Measurements from ENCODE around the gene BRI3.
A peak's percentile ranks its signal among the peaks of the same experiment; 100 is the strongest.

BRI3 gene

GRCh38 chr7:98293746-98294145 lies 12.3 kb downstream of the BRI3 start:
- FAIRE-seq (no peak), DNase-seq (ENCODE audit: insufficient read length, low spot score) (no peak)
- TF ChIP-seq POU2F2 (IDR thresholded peaks at IDR 0.05; ENCODE audit: low read depth, low read length) = no peak
- no peak for TF ChIP-seq POLR2A (IDR thresholded peaks at IDR 0.05; ENCODE audit: low read depth, low read length)
- no peak for TF ChIP-seq PAX5 (IDR thresholded peaks at IDR 0.05; ENCODE audit: insufficient read depth, low read length, severe bottlenecking)
- TF ChIP-seq SPI1 (IDR thresholded peaks at IDR 0.05; ENCODE audit: low read depth, low read length) = no peak
- no peak for TF ChIP-seq POLR2AphosphoS5 (IDR thresholded peaks at IDR 0.05; ENCODE audit: low read depth, low read length)
- no peak for TF ChIP-seq TAF1 (IDR thresholded peaks at IDR 0.05; ENCODE audit: low read depth, low read length)

GRCh38 chr7:98294326-98294725 lies 12.8 kb downstream of the BRI3 start:
- TF ChIP-seq POLR2A (IDR thresholded peaks at IDR 0.05; ENCODE audit: low read depth, low read length) = no peak
- no peak for TF ChIP-seq TAF1 (IDR thresholded peaks at IDR 0.05; ENCODE audit: low read depth, low read length)
- DNase-seq (ENCODE audit: insufficient read length, low spot score) (no peak), FAIRE-seq (no peak)

GRCh38 chr7:98294798-98295382 lies 13.4 kb downstream of the BRI3 start:
- peak; percentile 69 for FAIRE-seq

GRCh38 chr7:98295467-98296192 lies 14.1 kb downstream of the BRI3 start:
- FAIRE-seq (no peak), DNase-seq (ENCODE audit: insufficient read length, low spot score) (no peak)
- TF ChIP-seq TAF1 (IDR thresholded peaks at IDR 0.05; ENCODE audit: low read depth, low read length) (no peak), POU2F2 (IDR thresholded peaks at IDR 0.05; ENCODE audit: low read depth, low read length) (no peak), POLR2AphosphoS5 (IDR thresholded peaks at IDR 0.05; ENCODE audit: low read depth, low read length) (no peak), PAX5 (IDR thresholded peaks at IDR 0.05; ENCODE audit: insufficient read depth, low read length, severe bottlenecking) (no peak), SPI1 (IDR thresholded peaks at IDR 0.05; ENCODE audit: low read depth, low read length) (no peak), POLR2A (IDR thresholded peaks at IDR 0.05; ENCODE audit: low read depth, low read length) (no peak)

More at GRCh38 chr7:98294798-98295382, 13.4 kb downstream of the BRI3 start:
- peak; percentile 87 for DNase-seq (ENCODE audit: insufficient read length, low spot score)
- TF ChIP-seq PAX5 (IDR thresholded peaks at IDR 0.05; ENCODE audit: insufficient read depth, low read length, severe bottlenecking) = no peak
- 0 out of 2 replicates have a peak, but pooled peaks have one; percentile 38 for TF ChIP-seq POU2F2 (IDR thresholded peaks at IDR 0.05; ENCODE audit: low read depth, low read length)
- TF ChIP-seq POLR2AphosphoS5 (IDR thresholded peaks at IDR 0.05; ENCODE audit: low read depth, low read length) = 0 out of 2 replicates have a peak, but pooled peaks have one; percentile 20
- no peak for TF ChIP-seq TAF1 (IDR thresholded peaks at IDR 0.05; ENCODE audit: low read depth, low read length)
- peak; percentile 45; the same call in 1 of the 2 replicates for TF ChIP-seq POLR2A (IDR thresholded peaks at IDR 0.05; ENCODE audit: low read depth, low read length)

GRCh38 chr7:98296833-98297232 lies 15.3 kb downstream of the BRI3 start:
- no peak for FAIRE-seq
- DNase-seq (ENCODE audit: insufficient read length, low spot score) = no peak
- TF ChIP-seq TAF1 (IDR thresholded peaks at IDR 0.05; ENCODE audit: low read depth, low read length) (no peak), PAX5 (IDR thresholded peaks at IDR 0.05; ENCODE audit: insufficient read depth, low read length, severe bottlenecking) (no peak), POLR2AphosphoS5 (IDR thresholded peaks at IDR 0.05; ENCODE audit: low read depth, low read length) (no peak), POLR2A (IDR thresholded peaks at IDR 0.05; ENCODE audit: low read depth, low read length) (no peak), SPI1 (IDR thresholded peaks at IDR 0.05; ENCODE audit: low read depth, low read length) (no peak), POU2F2 (IDR thresholded peaks at IDR 0.05; ENCODE audit: low read depth, low read length) (no peak)

GRCh38 chr7:98297626-98298286 lies 16.3 kb downstream of the BRI3 start:
- no peak for DNase-seq (ENCODE audit: insufficient read length, low spot score)
- no peak for FAIRE-seq
- TF ChIP-seq POLR2A (IDR thresholded peaks at IDR 0.05; ENCODE audit: low read depth, low read length) (no peak), TAF1 (IDR thresholded peaks at IDR 0.05; ENCODE audit: low read depth, low read length) (no peak), SPI1 (IDR thresholded peaks at IDR 0.05; ENCODE audit: low read depth, low read length) (no peak), POU2F2 (IDR thresholded peaks at IDR 0.05; ENCODE audit: low read depth, low read length) (no peak), POLR2AphosphoS5 (IDR thresholded peaks at IDR 0.05; ENCODE audit: low read depth, low read length) (no peak), PAX5 (IDR thresholded peaks at IDR 0.05; ENCODE audit: insufficient read depth, low read length, severe bottlenecking) (no peak)

- no peak for TF ChIP-seq SPI1 (IDR thresholded peaks at IDR 0.05; ENCODE audit: low read depth, low read length)
- TF ChIP-seq POLR2AphosphoS5 (IDR thresholded peaks at IDR 0.05; ENCODE audit: low read depth, low read length) = no peak
- TF ChIP-seq PAX5 (IDR thresholded peaks at IDR 0.05; ENCODE audit: insufficient read depth, low read length, severe bottlenecking) = no peak
- no peak for TF ChIP-seq POU2F2 (IDR thresholded peaks at IDR 0.05; ENCODE audit: low read depth, low read length)
- no peak for TF ChIP-seq TAF1 (IDR thresholded peaks at IDR 0.05; ENCODE audit: low read depth, low read length)
- TF ChIP-seq POLR2A (IDR thresholded peaks at IDR 0.05; ENCODE audit: low read depth, low read length) = no peak
- DNase-seq (ENCODE audit: insufficient read length, low spot score) = no peak
- no peak for FAIRE-seq
These were observed 19.3 kb downstream of the BRI3 start for GRCh38 chr7:98300595-98301372.

GRCh38 chr7:98301693-98302470 lies 20.4 kb downstream of the BRI3 start:
- no peak for DNase-seq (ENCODE audit: insufficient read length, low spot score)
- TF ChIP-seq PAX5 (IDR thresholded peaks at IDR 0.05; ENCODE audit: insufficient read depth, low read length, severe bottlenecking) (no peak), SPI1 (IDR thresholded peaks at IDR 0.05; ENCODE audit: low read depth, low read length) (no peak), POLR2A (IDR thresholded peaks at IDR 0.05; ENCODE audit: low read depth, low read length) (no peak), POU2F2 (IDR thresholded peaks at IDR 0.05; ENCODE audit: low read depth, low read length) (no peak), POLR2AphosphoS5 (IDR thresholded peaks at IDR 0.05; ENCODE audit: low read depth, low read length) (no peak), TAF1 (IDR thresholded peaks at IDR 0.05; ENCODE audit: low read depth, low read length) (no peak)
- FAIRE-seq = no peak

Measured in GM12891 (cell line).